CD4-positive, alpha-beta T cell (primary cell): ENCODE data around the gene NR2F1-AS1. TPM values are rescaled to one million over a fixed set of nuclear protein-coding genes. Genes with fewer than 3 reads are reported as not detected.

Experiments used
- ATAC-seq: fragments of 200-7000 bp; cut with Tn5 transposase; one replicate; pipeline ENCODE4 v1.10.0; 2022; ENCODE audit warnings: mild to moderate bottlenecking; ENCODE audit not compliant: poor library complexity
- CTCF ChIA-PET: fragments of 350-600 bp; sonication (Branson Sonifier 250); formaldehyde crosslinking; loops from one replicate; lab custom pipeline; 2021; ENCODE audit warnings: antibody characterized with exemption, inconsistent platforms; lab: Charles Lee
- POLR2A ChIA-PET: fragments of 350-600 bp; sonication (Branson Sonifier 250); formaldehyde crosslinking; loops from one replicate; lab custom pipeline; 2021; ENCODE audit warnings: antibody characterized with exemption, inconsistent platforms; lab: Charles Lee
- DNase-seq, 14 experiments: peaks; one replicate each; pipeline ENCODE4 v3.0.0-alpha.2; 2013 to 2020; ENCODE audit warnings: mixed read lengths in 2 of 14
- H3K27ac ChIP-seq, 2 donors: one replicate each; pipeline versions ENCODE4 v1.5.1 to v1.7.0; 2013; ENCODE audit warnings: low read length in 2 of 2, low read depth in 1 of 2, mild to moderate bottlenecking in 1 of 2
- H3K27me3 ChIP-seq, 2 experiments: 1 replicate in 1 of 2; 2 replicates in 1 of 2; pipeline versions ENCODE4 v1.6.1 to v1.7.0; 2013; ENCODE audit warnings: low read length in 2 of 2, control low read depth in 1 of 2, mild to moderate bottlenecking in 1 of 2, moderate library complexity in 1 of 2; ENCODE audit not compliant: insufficient read depth in 2 of 2, control insufficient read depth in 1 of 2
- H3K36me3 ChIP-seq: one replicate; pipeline ENCODE4 v1.6.1; 2013; ENCODE audit warnings: low read length, control low read depth; ENCODE audit not compliant: insufficient read depth
- H3K4me1 ChIP-seq: one replicate; pipeline ENCODE4 v1.6.1; 2013; ENCODE audit warnings: low read length, control low read depth; ENCODE audit not compliant: insufficient read depth
- H3K4me3 ChIP-seq: one replicate; pipeline ENCODE4 v1.5.1; 2013; ENCODE audit warnings: mild to moderate bottlenecking, low read length, moderate library complexity
- H3K9me3 ChIP-seq, 2 experiments: 1 replicate in 1 of 2; 2 replicates in 1 of 2; pipeline versions ENCODE4 v1.6.1 to v1.7.0; 2013; ENCODE audit warnings: low read length in 2 of 2, mild to moderate bottlenecking in 2 of 2, control low read depth in 1 of 2, moderate library complexity in 1 of 2; ENCODE audit not compliant: control insufficient read depth in 1 of 2, insufficient read depth in 1 of 2
- H3K27ac Mint-ChIP-seq: one replicate; pipeline ENCODE4 v1.8.0; 2020; ENCODE audit warnings: mixed read lengths
- H3K27me3 Mint-ChIP-seq: one replicate; pipeline ENCODE4 v1.8.0; 2021; ENCODE audit warnings: mixed read lengths
- H3K36me3 Mint-ChIP-seq: one replicate; pipeline ENCODE4 v1.8.0; 2021; ENCODE audit warnings: low read depth, mixed read lengths
- H3K4me1 Mint-ChIP-seq: one replicate; pipeline ENCODE4 v1.8.0; 2021; ENCODE audit warnings: low read depth, mixed read lengths
- H3K4me3 Mint-ChIP-seq: one replicate; pipeline ENCODE4 v1.8.0; 2020; ENCODE audit warnings: mild to moderate bottlenecking, mixed read lengths
- H3K9me3 Mint-ChIP-seq: one replicate; pipeline ENCODE4 v1.8.0; 2020; ENCODE audit warnings: mixed read lengths
- intact Hi-C, 2 experiments: fragments of 100-400 bp; cut with DNase I in 1 of 2; cut with micrococcal nuclease in 1 of 2; formaldehyde crosslinking; loops; one replicate each; pipeline versions ENCODE4 v1.15.1 to v1.9.0; 2023 to 2025; cut with DNase I, micrococcal nuclease
- total RNA-seq, 174 experiments: library from RNA in 2 of 174; stranded (reverse) in 2 of 174; gene quantifications; one replicate each; pipeline ENCODE4 v1.2.3 and lab custom pipeline; 2021 to 2026
- TF ChIP-seq, protein P1 (sequence below): fragments of 200-600 bp; IDR thresholded peaks from one replicate; pipeline ENCODE4 v1.8.0; 2022; ENCODE audit warnings: antibody characterized with exemption, mild to moderate bottlenecking

NR2F1-AS1 gene
- total RNA-seq, 2 experiments from 2014 or later, result not detected

GRCh38 chr5:93423300-93423699, 157.7 kb downstream of the NR2F1-AS1 start:
- intact Hi-C loops, result no loop called here

DNA sequence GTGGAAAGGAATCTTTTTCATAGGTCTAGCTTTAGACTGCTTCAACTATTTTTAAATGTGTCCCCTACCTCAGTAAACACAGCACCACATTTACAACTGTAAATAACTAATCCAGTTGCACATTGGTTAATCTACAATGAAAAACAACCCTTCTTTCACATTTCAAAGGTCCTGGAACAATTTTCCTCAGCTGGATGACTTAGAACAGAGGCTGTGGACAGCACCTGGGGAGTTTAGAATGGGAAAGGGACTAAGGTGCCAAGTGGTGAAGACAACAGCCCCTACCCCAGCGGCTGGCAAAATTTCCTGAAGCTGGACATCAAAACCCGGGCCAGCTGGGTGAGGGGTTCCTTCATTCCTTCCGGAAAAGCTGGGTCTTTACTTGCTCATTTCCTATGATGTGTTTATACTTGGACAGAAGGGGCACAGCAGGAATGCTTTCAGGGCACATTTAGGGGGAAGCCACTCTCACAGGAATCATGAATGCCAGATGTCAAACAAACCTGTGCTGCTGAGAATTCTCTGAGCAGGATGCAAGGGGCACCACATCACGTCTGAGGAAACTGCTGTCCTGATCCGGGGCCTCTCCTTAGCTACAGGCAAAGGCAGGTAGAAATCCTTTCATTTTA, 158.3 kb downstream of the NR2F1-AS1 start:
- Mint-ChIP-seq H3K27me3 (no peaks in the 10 kb centered on the region), H3K9me3 (no peaks in the 10 kb centered on the region), H3K4me3 (no peak overlapping the region), H3K27ac (no peak overlapping the region), H3K4me1 (no peaks in the 10 kb centered on the region), H3K36me3 (no peaks in the 10 kb centered on the region)
- Histone ChIP-seq H3K27me3 (no peaks in the 10 kb centered on the region), H3K27ac (no peak overlapping the region), H3K36me3 (no peaks in the 10 kb centered on the region), H3K4me3 (no peak overlapping the region), H3K4me1 (no peaks in the 10 kb centered on the region), H3K9me3 (no peaks in the 10 kb centered on the region)
- ChIA-PET CTCF (no interaction called here), POLR2A (no interaction called here)
- intact Hi-C loops, result no loop called here
- TF ChIP-seq, protein P1, sequence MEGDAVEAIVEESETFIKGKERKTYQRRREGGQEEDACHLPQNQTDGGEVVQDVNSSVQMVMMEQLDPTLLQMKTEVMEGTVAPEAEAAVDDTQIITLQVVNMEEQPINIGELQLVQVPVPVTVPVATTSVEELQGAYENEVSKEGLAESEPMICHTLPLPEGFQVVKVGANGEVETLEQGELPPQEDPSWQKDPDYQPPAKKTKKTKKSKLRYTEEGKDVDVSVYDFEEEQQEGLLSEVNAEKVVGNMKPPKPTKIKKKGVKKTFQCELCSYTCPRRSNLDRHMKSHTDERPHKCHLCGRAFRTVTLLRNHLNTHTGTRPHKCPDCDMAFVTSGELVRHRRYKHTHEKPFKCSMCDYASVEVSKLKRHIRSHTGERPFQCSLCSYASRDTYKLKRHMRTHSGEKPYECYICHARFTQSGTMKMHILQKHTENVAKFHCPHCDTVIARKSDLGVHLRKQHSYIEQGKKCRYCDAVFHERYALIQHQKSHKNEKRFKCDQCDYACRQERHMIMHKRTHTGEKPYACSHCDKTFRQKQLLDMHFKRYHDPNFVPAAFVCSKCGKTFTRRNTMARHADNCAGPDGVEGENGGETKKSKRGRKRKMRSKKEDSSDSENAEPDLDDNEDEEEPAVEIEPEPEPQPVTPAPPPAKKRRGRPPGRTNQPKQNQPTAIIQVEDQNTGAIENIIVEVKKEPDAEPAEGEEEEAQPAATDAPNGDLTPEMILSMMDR, result no peak
- ATAC-seq, result no peak
- DNase-seq, result no peak

More at GRCh38 chr5:93423300-93423699, 157.7 kb downstream of the NR2F1-AS1 start:
- Mint-ChIP-seq H3K27me3 (no peaks in the 10 kb centered on the region), H3K4me3 (no peak overlapping the region), H3K36me3 (no peaks in the 10 kb centered on the region), H3K4me1 (no peaks in the 10 kb centered on the region), H3K9me3 (no peaks in the 10 kb centered on the region), H3K27ac (no peak overlapping the region)
- Histone ChIP-seq H3K9me3 (no peaks in the 10 kb centered on the region), H3K27me3 (no peaks in the 10 kb centered on the region), H3K4me1 (no peaks in the 10 kb centered on the region), H3K4me3 (no peak overlapping the region), H3K36me3 (no peaks in the 10 kb centered on the region), H3K27ac (no peak overlapping the region)
- CTCF ChIA-PET, result no interaction called here
- POLR2A ChIA-PET, result no interaction called here
- TF ChIP-seq, protein P1, result no peak
- ATAC-seq (no peak), DNase-seq (no peak)

DNA sequence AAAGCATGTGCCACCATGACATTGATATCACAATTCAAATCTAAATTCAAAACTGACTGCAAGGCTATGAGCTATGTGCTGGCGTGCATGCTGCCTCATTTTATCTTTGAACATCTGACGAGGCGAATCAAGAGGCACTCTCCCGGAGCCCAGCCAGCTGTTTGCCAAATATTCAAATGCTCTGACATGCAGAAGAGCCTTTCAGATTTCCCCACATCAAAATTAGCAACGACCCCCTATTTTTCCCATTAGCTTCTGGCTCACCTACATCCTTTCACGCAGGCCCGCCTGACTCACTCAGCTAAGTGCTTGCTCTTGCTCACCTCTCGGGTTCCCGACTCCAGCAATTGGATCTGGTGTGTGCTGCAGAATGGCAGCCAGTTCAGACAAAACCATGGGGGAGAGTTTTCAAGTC, 159.0 kb downstream of the NR2F1-AS1 start:
- Mint-ChIP-seq H3K9me3 (no peaks in the 10 kb centered on the region), H3K4me3 (no peak overlapping the region), H3K27ac (no peak overlapping the region), H3K27me3 (no peaks in the 10 kb centered on the region), H3K36me3 (no peaks in the 10 kb centered on the region), H3K4me1 (no peaks in the 10 kb centered on the region)
- DNase-seq (no peak), ATAC-seq (no peak)
- ChIA-PET CTCF (interaction anchor here (1.5 kb wide), 1 partner anchor 105 kb away, joined by 3 read pairs; no protein-coding TSS in a partner anchor), POLR2A (no interaction called here)
- H3K4me3 ChIP-seq, result no peak overlapping the region
- H3K27me3 ChIP-seq, result no peaks in the 10 kb centered on the region
- H3K9me3 ChIP-seq, result no peaks in the 10 kb centered on the region
- H3K36me3 ChIP-seq, result no peaks in the 10 kb centered on the region
- intact Hi-C loops, result no loop called here
- H3K4me1 ChIP-seq, result no peaks in the 10 kb centered on the region
- no peak overlapping the region for H3K27ac ChIP-seq
- TF ChIP-seq, protein P1, result no peak
